Gastrocnemius medialis (tissue), 4 donors: ENCODE measurements around the gene NFX1.

Experiments
- CTCF ChIP-seq, 5 experiments: fragments of 450-650 bp in 3 of 5; fragments of 200-600 bp in 2 of 5; sonication (generic) in 2 of 5; IDR thresholded peaks in 4 of 5; conservative IDR thresholded peaks in 1 of 5; 1 replicate in 4 of 5; 2 replicates in 1 of 5; pipeline ENCODE4 v1.5.1; 2016 to 2019; ENCODE audit warnings: antibody characterized with exemption in 5 of 5, mild to moderate bottlenecking in 3 of 5, moderate library complexity in 3 of 5
- POLR2A ChIP-seq, 2 donors: fragments of 450-650 bp; IDR thresholded peaks; one replicate each; pipeline ENCODE4 v1.6.1; 2017; ENCODE audit warnings: antibody characterized with exemption in 2 of 2, mild to moderate bottlenecking in 2 of 2, moderate library complexity in 2 of 2

- no peak for TF ChIP-seq CTCF (IDR thresholded peaks at IDR 0.05 in 4 of 5, conservative IDR thresholded peaks at IDR 0.05 in 1 of 5)
- TF ChIP-seq POLR2A (IDR thresholded peaks at IDR 0.05), result no peak
These were observed 25.1 kb downstream of the NFX1 start for GRCh38 chr9:33315371-33315770.
